ENCODE results near the gene WFIKKN2.

The WFIKKN2 gene

DNA sequence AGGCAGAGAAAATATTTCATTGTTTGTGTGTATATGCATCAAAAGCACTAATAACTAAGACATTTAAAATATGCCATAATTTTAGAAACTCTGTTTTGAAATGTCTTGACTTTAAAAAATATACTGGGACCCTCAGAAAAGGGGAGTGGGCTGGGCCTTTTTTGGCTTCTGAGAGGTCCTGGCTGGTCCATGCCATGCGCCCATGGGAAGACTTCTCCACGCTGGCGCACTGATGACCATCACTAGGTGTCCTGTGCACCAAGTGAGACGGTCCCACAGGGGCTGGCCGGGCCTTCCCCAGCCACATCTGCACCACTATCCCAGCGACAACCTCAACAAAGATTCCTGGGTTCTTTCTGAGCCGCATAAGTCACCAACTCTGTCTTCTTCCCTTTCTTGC, 27.0 kb upstream of the WFIKKN2 start:
- in situ Hi-C loops (cut with HindIII; ENCODE audit: low sequenced_read_pairs): no loop called here

DNA sequence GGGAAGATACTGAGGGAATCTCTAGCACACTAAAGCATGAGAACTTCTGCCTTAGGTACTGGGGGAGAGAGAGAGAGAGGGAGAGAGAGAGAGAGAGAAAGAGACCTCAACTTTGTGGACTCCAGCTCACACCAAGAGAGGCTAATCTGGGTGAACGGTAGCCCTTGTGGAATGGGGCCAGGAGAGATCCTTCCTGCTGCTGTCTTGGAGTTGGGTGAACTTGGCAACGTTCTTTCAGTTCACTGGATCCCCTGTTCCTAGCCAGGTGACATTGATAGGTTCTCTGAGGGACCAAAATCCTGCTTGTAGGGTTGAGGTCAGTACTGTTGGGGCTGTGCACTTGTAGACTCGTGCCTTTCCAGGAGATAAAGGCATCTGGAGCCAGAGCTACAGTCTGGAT, 26.5 kb upstream of the WFIKKN2 start:
- in situ Hi-C loops (cut with HindIII; ENCODE audit: low sequenced_read_pairs): no loop called here

DNA sequence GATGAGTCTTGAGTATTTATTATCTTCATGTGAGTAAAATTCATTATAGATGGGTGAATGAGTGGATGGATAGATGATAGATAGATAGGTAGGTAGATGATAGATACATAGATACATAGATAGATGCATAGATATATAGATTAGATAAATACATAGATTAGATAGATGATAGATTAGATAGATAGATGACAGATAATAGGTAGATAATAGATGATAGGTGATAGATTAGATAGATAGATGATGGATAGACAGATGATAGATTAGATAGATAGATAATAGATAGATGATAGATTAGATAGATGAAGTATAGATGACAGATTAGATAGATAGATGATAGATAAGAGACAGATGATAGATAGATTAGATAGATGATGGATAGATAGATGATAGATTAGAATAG, 21.8 kb upstream of the WFIKKN2 start:
- in situ Hi-C loops (cut with HindIII; ENCODE audit: low sequenced_read_pairs): no loop called here

DNA sequence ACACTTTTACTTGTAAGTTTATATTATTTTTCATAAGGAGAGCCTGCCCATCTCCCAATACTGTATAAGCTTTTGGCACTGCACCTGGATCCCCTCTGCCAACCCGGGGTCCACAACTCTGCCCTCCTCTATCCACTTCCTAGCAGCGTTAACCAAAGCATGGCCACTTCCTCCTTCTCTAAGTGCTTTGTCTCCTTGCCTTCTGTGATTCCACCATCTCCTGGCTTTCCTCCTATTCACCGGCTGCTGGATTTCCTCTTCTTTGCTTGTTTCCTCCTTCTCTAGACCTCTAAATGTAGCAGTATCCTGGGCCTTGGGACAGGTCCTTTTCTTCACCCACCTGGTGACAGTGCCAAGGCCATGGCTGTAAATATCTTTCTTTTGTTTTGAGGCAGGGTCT, 20.0 kb upstream of the WFIKKN2 start:
- in situ Hi-C loops (cut with HindIII; ENCODE audit: low sequenced_read_pairs): no loop called here

DNA sequence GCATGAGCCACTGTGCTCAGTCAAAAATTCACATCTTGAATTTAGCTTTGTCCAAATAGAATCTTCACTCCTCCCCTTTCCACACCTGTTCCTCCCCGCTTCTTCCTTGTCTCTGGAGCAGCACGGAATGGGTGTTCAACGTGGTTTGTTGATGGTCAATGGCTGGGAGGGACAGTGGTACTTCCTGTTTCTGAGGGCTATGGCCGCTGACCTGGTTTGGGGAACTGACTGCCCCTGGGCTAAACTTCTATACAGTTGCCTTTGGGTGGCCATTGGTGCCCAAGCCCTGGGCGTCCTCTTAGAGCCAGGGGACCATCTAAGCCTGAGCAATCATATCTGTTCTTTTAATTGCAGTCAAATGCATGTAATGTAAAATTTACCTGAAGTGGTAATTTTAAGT, 19.1 kb upstream of the WFIKKN2 start:
- in situ Hi-C loops (cut with HindIII; ENCODE audit: low sequenced_read_pairs): no loop called here

DNA sequence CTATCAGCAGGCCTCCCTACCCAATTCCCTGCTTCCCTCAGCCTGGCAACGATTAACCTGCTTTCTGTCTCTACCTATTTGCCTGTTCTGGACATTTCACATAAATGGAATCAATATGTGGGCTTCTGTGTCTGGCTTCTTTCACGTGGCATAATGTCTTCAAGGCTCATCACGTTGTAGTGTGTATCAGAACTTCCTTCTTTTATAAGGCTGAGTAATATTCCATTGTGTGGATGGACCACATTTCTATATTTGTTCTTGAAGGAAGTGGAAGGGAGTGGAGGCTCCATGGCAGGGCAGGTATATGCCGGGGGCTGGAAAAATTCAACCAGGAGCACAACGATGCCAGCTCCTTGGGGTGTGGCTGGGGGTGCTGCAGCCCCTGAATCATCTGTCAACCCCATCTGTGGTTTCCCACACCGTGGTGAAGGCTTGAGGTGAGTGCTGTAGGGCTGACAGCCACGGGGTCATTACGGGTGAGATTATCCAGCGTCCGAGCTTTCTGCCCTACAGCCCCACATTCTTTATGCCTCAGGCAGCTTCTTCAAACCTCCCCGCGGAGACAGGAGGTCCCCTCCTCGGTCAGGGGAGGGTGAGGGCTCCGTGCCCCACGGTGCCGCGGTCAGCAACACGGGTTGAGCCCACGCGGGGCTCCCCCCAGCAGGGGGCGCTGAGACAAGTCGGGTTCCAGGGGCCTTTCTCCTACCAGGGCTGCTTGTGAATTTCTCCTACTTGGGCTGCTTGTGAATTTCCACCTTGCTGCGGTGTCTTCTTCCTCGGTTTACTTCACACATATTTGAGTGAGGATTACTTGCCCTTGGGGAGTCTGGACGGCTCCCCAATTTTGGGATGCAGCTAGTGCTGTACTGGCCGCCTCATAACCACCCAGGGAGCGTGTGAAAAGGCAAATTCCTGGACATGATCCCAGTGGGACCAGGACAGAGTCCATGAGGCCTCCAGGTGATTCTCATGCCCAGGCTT, 18.3 kb upstream of the WFIKKN2 start:
- in situ Hi-C loops (cut with HindIII; ENCODE audit: low sequenced_read_pairs): no loop called here

DNA sequence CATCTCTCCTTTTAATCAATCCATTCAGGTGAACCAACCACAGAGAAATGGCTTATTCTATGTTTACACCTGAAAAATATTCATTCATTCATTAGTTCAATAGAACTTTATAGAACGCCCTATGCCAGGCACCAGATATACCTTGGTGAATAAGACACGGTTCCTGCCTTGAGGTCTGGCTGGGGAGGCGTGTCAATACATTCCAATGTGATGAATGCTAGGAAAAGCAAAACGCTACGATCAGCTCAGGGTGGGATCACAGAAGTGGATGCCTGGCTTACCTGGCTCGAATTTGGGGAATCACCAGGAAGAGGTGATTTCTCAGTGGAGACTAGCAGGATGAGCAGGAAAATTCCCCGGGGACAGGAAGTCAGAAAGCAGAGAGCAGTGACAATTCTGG, 17.5 kb upstream of the WFIKKN2 start:
- in situ Hi-C loops (cut with HindIII; ENCODE audit: low sequenced_read_pairs): no loop called here

DNA sequence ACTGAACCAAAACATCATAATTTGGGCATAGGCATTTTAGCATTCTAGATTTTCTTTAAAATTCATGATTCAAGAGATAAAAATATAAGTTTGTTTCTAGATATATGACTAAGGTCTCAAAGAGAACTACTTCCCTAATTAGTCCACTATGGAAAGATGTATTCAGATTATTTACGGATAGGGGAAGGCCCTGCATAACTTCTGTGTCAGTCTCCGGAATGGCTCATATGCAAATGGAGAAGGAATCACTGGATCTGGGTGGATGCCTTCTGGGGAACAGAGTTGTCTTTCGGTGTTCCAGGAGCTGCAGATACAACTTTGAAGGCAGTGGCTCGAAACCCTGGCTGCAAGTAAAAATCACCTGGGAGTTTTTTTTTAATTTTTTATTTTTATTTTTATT, 17.1 kb upstream of the WFIKKN2 start:
- in situ Hi-C loops (cut with HindIII; ENCODE audit: low sequenced_read_pairs): no loop called here

DNA sequence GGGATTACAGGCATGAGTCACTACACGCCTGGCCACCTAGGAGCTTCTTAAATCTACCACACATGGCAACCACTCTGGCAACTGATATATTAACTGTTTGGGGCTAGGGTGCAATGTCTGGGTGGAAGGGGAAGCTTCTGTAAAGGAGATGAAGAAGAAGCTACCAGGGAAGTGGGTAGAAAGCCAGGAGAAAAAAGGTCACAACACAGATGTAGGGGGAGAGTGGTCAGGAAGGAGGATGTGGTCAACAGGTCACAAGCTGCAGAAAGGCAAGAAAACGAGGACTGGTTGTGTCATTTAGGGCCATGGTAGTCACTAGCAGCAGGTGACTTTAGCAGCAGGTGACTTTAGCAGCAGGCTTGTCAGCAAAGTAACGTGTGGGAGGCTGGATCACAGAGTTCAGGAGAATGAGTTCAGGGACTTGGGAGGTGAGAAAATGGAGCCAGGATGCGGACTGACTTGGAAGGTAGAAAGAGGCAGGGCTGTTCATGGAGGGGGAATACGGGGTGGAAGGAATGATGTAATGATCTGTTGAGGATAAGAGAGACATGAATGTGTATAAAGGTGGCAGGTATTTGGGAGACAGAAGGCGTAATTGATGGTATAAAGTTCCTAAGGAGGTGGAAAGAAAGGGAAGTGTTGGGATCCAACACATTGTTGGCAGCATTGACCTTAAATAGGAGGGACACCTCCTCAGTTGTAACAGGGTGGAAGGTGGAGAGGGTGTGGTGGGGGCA, 16.3 kb upstream of the WFIKKN2 start:
- in situ Hi-C loops (cut with HindIII; ENCODE audit: low sequenced_read_pairs): no loop called here

DNA sequence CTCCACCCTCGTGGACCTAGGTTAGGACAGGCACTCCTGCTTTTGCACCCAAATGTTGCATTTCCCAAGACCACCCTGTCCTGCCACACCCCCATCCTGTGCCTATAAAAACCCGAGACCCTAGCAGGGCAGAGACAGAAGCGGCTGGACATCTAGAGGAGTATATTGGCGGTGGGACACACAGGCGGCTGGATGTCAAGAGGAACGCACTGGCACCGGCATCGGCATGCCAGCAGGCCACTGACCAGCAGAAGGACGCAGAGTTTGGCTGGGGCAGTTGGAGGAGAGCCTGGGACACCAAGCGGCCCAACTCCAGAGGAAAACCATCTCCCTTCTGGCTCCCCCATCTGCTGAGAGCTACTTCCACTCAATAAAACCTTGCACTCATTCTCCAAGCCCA, 14.7 kb upstream of the WFIKKN2 start:
- in situ Hi-C loops (cut with HindIII; ENCODE audit: low sequenced_read_pairs): no loop called here

DNA sequence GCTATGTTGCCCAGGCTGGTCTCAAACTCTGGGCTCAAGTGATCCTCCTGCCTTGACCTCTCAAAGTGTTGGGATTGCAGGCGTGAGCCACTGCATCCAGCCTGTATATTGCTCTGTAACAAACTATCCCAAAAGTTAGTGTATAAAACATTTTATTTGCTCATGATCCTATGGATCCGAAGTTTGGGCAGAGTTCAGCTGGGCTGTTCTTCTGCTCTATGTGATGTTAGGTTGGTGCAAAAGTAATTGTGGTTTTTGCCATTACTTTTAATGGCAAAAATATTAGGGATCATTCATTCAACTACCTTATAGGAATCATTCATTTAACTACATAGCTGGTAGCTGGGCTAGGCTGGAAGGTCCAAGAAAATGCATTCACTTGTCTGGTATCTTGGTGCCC, 12.8 kb upstream of the WFIKKN2 start:
- in situ Hi-C loops (cut with HindIII; ENCODE audit: low sequenced_read_pairs): no loop called here

DNA sequence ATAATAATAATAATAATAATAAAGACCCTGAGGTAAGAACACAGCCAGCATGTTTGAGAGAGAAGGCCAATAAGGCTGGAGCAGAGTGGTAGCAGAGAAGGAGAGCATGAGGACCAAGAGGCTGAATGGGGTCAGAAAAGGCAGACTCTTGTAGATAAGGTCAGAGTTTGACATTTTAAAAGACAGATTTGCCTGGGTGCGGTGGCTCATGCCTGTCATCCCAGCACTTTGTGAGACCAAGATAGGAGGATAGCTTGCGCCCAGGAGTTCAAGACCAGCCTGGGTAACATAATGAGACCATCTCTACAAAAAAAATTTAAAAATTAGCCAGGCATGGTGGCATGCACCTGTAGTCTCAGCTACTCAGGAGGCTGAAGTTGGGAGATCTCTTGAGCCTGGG, 11.0 kb upstream of the WFIKKN2 start:
- in situ Hi-C loops (cut with HindIII; ENCODE audit: low sequenced_read_pairs): no loop called here

DNA sequence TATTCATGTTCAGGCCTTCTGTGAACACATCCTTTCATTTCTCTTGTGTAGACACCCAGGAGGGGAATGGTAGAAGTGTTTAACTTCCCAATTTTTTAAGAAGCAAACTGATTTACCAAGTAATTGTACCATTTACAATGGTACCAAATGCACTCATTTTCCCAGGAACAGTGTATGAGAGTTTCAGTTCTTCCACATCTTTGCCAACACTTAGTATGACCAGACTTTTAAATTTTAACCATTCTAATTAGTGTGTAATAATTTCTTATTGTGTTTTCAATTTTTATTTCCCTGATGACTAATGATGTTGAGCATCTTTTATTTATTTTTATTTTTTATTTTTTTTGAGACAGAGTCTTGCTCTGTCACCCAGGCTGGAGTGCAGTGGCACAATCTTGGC, 10.2 kb upstream of the WFIKKN2 start:
- in situ Hi-C loops (cut with HindIII; ENCODE audit: low sequenced_read_pairs): no loop called here

DNA sequence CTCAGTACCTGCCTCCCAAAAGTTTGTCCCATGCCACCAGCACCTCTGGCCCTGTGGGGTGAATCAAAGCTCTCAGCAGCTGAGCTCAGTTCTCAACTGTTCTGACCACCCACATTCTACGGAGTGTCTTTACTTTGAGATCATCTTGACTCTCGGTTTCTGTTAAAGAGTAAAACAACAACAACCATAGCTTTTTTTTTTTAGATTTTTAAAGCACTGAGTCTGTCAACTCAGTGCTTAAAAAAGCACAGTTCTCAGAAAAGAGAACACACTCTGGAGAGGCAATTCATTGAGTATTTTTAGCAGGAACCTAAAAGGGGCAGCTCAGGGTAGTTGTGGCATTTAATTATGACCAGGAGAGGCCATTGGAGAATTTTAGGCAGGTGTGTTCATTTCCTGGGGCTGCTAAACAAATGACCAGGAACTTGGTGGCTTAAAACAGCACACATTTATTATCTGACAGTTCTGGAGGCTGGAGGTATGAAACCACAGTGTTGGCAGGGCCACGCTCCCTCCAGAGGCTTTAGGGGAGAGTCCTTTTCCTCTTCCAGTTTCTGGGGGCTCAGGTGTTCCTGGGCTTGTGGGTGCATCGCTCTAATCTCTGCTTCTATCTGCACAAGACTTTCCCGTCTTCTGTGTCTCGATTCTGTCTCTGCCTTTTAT, 6.7 kb upstream of the WFIKKN2 start:
- in situ Hi-C loops (cut with HindIII; ENCODE audit: low sequenced_read_pairs): no loop called here

DNA sequence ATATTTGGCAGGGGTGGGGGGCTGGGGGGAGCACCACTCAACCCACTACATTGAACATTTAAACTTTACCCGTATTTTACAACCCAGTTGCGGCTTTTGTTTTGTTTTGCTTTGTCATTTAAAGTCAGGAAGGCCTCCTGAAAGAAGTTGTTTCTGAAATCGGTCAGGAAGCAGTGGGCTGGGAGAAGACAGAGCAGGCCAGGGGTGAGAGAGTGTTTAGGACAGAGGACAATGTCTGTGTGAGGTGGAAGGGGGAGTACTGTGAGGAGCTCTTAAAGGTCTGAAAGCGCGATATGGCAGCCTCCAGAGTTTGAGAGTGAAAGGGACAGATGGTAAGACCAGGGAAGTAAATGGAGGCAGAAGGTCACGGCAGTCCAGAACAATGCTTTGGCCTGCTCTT, 6.1 kb upstream of the WFIKKN2 start:
- in situ Hi-C loops (cut with HindIII; ENCODE audit: low sequenced_read_pairs): no loop called here

DNA sequence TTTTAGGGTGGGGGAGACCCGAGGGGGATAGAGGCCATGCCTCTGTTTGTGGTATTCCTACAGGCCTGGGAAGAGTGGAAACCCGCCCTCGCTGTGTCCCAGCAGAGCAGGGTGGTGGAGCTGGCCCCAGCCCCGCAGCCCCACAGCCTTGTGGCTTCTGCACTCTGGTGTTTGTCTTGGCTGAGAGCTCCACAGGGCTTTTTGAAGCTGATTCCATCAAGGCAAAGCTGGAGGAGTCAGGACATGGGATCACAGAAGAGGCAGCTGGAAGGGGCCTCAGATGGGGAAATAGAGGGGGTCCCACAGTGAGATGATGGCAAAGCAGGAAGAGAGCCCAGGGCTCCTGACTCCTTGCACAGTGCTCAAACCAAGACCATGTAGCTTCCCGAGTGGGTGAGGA, 5.0 kb upstream of the WFIKKN2 start:
- in situ Hi-C loops (cut with HindIII; ENCODE audit: low sequenced_read_pairs): no loop called here

DNA sequence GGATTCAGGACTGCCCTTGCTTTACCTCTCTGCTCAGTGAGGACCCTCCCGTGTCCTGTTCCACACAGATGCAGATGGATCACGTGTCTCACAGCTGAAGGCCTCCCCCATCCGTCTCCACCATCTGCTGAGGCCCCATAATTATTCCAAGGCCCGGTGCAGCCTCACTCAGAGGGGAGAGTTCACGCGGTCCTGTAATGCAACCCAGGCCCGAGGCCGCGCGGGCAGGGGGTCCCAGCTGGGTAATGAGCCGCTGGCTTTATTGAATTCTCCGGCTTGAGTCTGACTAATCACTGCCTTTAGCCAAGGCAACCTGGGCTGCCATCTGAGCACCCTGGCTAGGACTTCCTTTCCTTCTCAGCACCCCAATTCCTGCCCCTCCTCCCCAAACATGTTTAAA, 4.4 kb upstream of the WFIKKN2 start:
- in situ Hi-C loops (cut with HindIII; ENCODE audit: low sequenced_read_pairs): no loop called here

DNA sequence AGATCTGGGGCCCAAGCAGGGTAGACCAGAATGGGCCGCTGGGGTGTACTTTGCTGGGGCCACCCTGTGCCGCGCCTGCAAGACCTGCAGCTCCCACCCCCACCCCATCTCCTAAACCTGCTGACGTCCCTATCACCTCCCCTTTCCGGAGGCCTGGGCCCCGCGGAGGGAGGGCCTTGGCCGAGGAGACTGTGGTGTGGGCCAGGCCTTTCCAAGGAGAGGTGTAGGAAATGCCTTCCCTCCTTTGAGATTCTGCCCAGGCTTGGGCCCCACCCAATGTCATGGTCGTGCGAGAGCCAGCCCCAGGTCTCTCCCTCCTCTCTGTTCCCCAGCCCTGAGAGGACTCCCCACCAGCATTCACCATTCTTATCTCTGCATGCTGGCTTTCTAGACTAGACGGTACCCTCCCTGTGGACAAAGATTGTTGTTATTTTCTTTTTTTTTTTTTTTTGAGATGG, 3.9 kb upstream of the WFIKKN2 start:
- in situ Hi-C loops (cut with HindIII; ENCODE audit: low sequenced_read_pairs): no loop called here

DNA sequence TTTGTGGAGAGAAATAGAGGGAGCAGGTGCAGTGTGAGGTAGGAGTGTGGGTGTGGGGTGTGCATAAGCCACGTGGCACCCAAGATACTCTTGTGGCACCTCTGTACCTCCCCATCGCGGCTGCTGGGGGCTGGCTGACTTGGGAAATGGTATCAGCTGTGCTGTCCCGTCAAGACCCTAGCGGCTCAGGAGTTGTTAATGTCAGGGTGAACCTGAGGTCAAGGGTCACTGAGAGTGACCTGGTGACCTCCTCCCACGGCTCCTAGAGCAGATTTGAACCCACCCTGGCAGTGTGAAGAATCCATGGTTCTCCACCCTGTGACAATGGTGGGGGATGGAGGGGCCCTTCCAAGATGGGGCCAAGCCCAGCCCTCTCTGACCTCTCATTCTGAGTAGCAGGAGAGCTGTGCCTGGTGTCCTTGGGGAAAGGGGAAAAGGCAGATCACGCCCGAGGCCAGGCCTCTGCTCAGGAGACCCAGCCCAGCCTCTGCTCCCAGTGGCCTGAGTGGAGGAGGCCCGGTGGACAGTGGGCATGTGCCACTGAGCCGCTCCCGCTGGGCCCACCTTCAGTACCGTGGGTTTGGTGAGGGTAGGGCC, 3.0 kb upstream of the WFIKKN2 start:
- in situ Hi-C loops (cut with HindIII; ENCODE audit: low sequenced_read_pairs): no loop called here

DNA sequence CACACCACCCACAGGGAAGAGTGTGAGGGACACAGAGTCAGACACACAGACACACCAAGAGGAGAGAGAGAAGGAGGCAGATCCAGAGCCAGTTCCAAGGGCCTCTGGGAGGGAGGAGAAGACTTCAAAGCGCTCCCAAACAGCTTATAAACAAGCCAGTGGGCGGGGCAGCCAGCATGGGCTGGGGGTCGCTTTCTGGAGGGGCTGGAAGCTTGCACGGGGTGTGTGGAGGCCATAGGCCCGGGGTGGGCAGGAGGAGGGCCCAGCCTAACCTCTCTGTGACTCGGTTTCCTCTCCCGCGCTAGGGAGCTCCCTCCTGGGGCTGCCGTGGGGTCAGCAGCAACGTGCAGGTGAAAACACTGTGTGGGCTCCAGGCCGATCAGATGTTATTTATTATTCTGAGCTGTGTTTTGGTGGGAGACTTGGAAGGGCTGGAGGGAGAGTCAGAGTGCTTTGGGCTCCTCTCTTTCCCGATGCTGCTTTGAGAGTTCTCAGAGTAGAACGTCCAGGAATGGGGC, 2.5 kb upstream of the WFIKKN2 start:
- in situ Hi-C loops (cut with HindIII; ENCODE audit: low sequenced_read_pairs): no loop called here
